A549 (cell line): ENCODE measurements around the gene CARNS1.

ENCODE experiments used
- CBX2 ChIP-seq: fragments of 200-600 bp; sonication (generic); IDR thresholded peaks from 2 replicates; pipeline ENCODE4 v1.6.1; 2016; ENCODE audit warnings: low read depth, mild to moderate bottlenecking, borderline replicate concordance
- RFX5 ChIP-seq: fragments of 450-650 bp; IDR thresholded peaks from 2 replicates; pipeline ENCODE4 v1.7.1; 2014; ENCODE audit warnings: antibody characterized with exemption, mild to moderate bottlenecking, moderate library complexity

DNA sequence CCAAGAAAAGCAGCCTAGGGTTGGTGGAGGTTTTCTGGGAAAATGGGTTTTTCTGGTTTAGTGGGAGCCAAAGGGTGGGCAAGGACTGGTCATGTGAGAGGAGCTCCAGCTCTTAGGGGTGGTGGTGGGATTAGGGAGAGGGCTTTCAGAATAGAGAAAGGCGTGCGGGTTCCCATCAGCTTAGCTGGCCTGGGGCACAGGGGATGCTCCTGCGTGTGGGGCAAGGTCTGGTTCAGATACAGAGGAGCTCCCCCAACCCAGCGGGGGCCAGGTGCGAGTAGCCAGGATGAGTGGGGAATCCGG lies 52.9 kb downstream of the CARNS1 start:
- TF ChIP-seq RFX5 (no peak), CBX2 (no peak)
